ENCODE data around the gene PLXNA2. TPM values are rescaled to one million over a fixed set of nuclear protein-coding genes. Genes with fewer than 3 reads are reported as not detected.

The PLXNA2 gene
- total RNA-seq, 1 experiment from 2014 or later, result 0.06 TPM

GRCh38 chr1:208169081-208169879 lies 74.9 kb downstream of the PLXNA2 start:
- intact Hi-C loops (cut with micrococcal nuclease; ENCODE audit: unreplicated experiment), result no loop called here
- peaks cover 8% of the 10 kb centered on the region for H3K4me1 ChIP-seq (ENCODE audit: insufficient read depth, low read length, poor library complexity, severe bottlenecking)
- BruUV-seq (replicated peaks), result no TSS peak
- DNase-seq (ENCODE audit: low spot score), result no peak
- H3K36me3 ChIP-seq (ENCODE audit: insufficient read depth, low read length, poor library complexity, severe bottlenecking), result no peaks in the 10 kb centered on the region
- CTCF ChIA-PET, result interaction anchor here (0.6 kb wide), 1 partner anchor 148 kb away, joined by 5 read pairs; no protein-coding TSS in a partner anchor
- POLR2A ChIA-PET (ENCODE audit: low non-redundant PET), result no interaction called here
- H3K4me3 ChIP-seq (ENCODE audit: low read depth, low read length, poor library complexity, severe bottlenecking), result no peak overlapping the region
- H3K27me3 ChIP-seq (replicated peaks; ENCODE audit: insufficient read depth, low read depth, low read length, poor library complexity), result no peaks in the 10 kb centered on the region
- no peaks in the 10 kb centered on the region for H3K9me3 ChIP-seq (ENCODE audit: low read depth, low read length, poor library complexity, severe bottlenecking)
- no peak overlapping the region for H3K27ac ChIP-seq (ENCODE audit: low read depth, low read length, poor library complexity, severe bottlenecking)
- TF ChIP-seq CTCF (conservative IDR thresholded peaks at IDR 0.05; ENCODE audit: low read depth, low read length), result no peak
- TF ChIP-seq EZH2 (IDR thresholded peaks at IDR 0.05; ENCODE audit: borderline replicate concordance, low read depth, low read length, poor library complexity, severe bottlenecking), result no peak

- Histone ChIP-seq H3K36me3 (ENCODE audit: insufficient read depth, low read length, poor library complexity, severe bottlenecking) (no peaks in the 10 kb centered on the region), H3K27ac (ENCODE audit: low read depth, low read length, poor library complexity, severe bottlenecking) (no peak overlapping the region), H3K27me3 (replicated peaks; ENCODE audit: insufficient read depth, low read depth, low read length, poor library complexity) (no peaks in the 10 kb centered on the region), H3K4me3 (ENCODE audit: low read depth, low read length, poor library complexity, severe bottlenecking) (no peak overlapping the region), H3K9me3 (ENCODE audit: low read depth, low read length, poor library complexity, severe bottlenecking) (no peaks in the 10 kb centered on the region), H3K4me1 (ENCODE audit: insufficient read depth, low read length, poor library complexity, severe bottlenecking) (peaks cover 9% of the 10 kb centered on the region)
- ChIA-PET CTCF (no interaction called here), POLR2A (ENCODE audit: low non-redundant PET) (no interaction called here)
- no TSS peak for BruUV-seq (replicated peaks)
- no peak for DNase-seq (ENCODE audit: low spot score)
- intact Hi-C loops (cut with micrococcal nuclease; ENCODE audit: unreplicated experiment), result no loop called here
- TF ChIP-seq CTCF (conservative IDR thresholded peaks at IDR 0.05; ENCODE audit: low read depth, low read length), result no peak
- no peak for TF ChIP-seq EZH2 (IDR thresholded peaks at IDR 0.05; ENCODE audit: borderline replicate concordance, low read depth, low read length, poor library complexity, severe bottlenecking)
Observed at GRCh38 chr1:208167261-208167869, 76.8 kb downstream of the PLXNA2 start.

- H3K27me3 ChIP-seq (replicated peaks; ENCODE audit: insufficient read depth, low read depth, low read length, poor library complexity), result no peaks in the 10 kb centered on the region
- TF ChIP-seq CTCF (conservative IDR thresholded peaks at IDR 0.05; ENCODE audit: low read depth, low read length) (no peak), EZH2 (IDR thresholded peaks at IDR 0.05; ENCODE audit: borderline replicate concordance, low read depth, low read length, poor library complexity, severe bottlenecking) (no peak)
- no TSS peak for BruUV-seq (replicated peaks)
- no peak overlapping the region for H3K27ac ChIP-seq (ENCODE audit: low read depth, low read length, poor library complexity, severe bottlenecking)
- H3K36me3 ChIP-seq (ENCODE audit: insufficient read depth, low read length, poor library complexity, severe bottlenecking), result no peaks in the 10 kb centered on the region
- no peak for DNase-seq (ENCODE audit: low spot score)
- H3K9me3 ChIP-seq (ENCODE audit: low read depth, low read length, poor library complexity, severe bottlenecking), result no peaks in the 10 kb centered on the region
- intact Hi-C loops (cut with micrococcal nuclease; ENCODE audit: unreplicated experiment), result no loop called here
- CTCF ChIA-PET, result no interaction called here
- no peak overlapping the region for H3K4me3 ChIP-seq (ENCODE audit: low read depth, low read length, poor library complexity, severe bottlenecking)
- POLR2A ChIA-PET (ENCODE audit: low non-redundant PET), result no interaction called here
- H3K4me1 ChIP-seq (ENCODE audit: insufficient read depth, low read length, poor library complexity, severe bottlenecking), result peaks cover 17% of the 10 kb centered on the region
Observed at GRCh38 chr1:208166340-208167138, 77.6 kb downstream of the PLXNA2 start.
